RPMI7951 (cell line): ENCODE data around the gene THNSL1. TPM values are rescaled to one million over a fixed set of nuclear protein-coding genes. Genes with fewer than 3 reads are reported as not detected.

Source experiments
- DNase-seq: peaks from one replicate; pipeline ENCODE4 v3.0.0-alpha.2; 2012; ENCODE audit warnings: low read depth
- total RNA-seq: library from RNA; depleted of rRNA; stranded (reverse); fragments of >200 nt; shearing (Covaris generic); gene quantifications from 2 replicates; pipeline ENCODE4 v1.2.3, GENCODE V29; 2014; rRNA removed

The THNSL1 gene
- total RNA-seq, 1 experiment from 2014 or later = 4.8 TPM

DNA sequence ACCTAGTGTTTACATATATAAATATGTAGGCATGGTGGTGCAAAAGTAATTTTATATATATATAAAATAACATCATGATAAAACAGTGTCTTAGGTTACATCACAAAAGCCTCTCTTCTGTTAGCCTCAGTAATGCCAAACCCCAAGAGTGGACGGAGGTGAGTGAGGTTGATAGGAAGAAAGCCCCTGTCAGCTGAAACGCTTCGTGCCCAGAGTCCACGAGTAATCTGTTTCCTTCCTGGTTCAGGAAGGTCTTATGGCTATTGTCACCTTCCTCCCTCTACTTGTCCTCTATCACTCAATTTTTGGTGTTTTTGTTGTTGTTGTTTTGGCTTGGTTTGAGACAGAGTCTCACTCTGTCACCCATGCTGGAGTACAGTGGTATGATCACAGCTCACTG is 41.5 kb downstream of the THNSL1 start:
- no peak for DNase-seq

- peak; percentile 87 for DNase-seq
These were observed 43.6 kb downstream of the THNSL1 start for GRCh38 chr10:25059990-25060389.

DNA sequence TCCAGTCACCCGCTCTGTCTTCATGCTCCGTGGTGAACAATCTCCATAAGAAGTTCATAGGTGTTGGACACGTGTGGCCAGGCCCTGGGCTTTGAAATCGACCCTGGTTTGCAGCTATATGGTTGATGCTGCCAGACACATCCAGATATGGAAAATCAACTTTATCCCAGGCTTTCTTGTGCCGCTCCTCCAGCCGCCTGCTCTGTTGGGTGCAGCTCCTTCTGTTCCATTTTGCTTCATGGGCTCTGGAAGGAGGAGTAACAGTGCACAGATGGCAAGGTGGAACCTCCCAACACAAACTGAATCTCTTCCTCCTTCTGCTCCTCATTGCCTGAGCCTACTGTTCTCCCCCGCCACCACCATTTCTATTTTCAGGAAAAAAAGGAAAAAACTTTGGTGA is 44.7 kb downstream of the THNSL1 start:
- no peak for DNase-seq

- DNase-seq = no peak
These were observed 45.5 kb downstream of the THNSL1 start for GRCh38 chr10:25061711-25062449.

DNA sequence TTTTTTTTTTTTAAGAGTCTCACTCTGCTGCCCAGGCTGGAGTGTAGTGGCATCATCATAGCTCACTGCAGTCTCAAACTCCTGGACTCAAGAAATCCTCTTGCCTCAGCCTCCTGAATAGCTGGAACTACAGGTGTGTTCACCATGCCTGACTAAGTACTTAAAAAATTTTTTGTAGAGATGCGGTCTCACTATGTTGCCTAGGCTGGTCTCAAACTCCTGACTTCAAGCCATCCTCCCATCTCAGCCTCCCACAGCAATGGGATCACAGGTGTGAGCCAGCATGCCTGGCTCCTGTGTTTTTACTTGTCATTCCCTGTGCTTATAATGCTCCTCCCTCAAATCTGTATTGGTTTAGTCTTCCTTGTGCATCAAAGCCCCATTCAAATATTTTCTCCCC is 46.7 kb downstream of the THNSL1 start:
- DNase-seq = no peak

DNA sequence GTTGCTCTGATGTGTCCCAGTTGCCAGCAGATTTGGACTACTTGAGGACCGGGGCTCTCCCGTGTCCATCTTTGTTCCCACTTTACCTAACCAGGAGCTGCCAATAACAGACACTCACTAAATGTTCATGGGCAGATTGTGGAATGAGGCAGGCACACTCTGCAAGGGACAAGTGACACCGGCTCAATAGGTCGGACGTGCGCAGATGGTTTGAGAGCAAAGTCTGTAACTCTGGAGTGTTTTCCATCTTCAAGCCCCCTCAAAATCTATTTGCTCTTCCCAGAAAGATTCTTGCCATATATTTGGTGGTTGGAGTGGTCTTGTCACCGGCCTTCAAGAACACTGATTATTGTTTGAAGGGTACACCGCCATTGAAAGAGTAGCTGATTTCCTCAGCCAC is 47.2 kb downstream of the THNSL1 start:
- no peak for DNase-seq

GRCh38 chr10:25064401-25064800 is 48.0 kb downstream of the THNSL1 start:
- DNase-seq = no peak

GRCh38 chr10:25065761-25066476 is 49.5 kb downstream of the THNSL1 start:
- no peak for DNase-seq

DNA sequence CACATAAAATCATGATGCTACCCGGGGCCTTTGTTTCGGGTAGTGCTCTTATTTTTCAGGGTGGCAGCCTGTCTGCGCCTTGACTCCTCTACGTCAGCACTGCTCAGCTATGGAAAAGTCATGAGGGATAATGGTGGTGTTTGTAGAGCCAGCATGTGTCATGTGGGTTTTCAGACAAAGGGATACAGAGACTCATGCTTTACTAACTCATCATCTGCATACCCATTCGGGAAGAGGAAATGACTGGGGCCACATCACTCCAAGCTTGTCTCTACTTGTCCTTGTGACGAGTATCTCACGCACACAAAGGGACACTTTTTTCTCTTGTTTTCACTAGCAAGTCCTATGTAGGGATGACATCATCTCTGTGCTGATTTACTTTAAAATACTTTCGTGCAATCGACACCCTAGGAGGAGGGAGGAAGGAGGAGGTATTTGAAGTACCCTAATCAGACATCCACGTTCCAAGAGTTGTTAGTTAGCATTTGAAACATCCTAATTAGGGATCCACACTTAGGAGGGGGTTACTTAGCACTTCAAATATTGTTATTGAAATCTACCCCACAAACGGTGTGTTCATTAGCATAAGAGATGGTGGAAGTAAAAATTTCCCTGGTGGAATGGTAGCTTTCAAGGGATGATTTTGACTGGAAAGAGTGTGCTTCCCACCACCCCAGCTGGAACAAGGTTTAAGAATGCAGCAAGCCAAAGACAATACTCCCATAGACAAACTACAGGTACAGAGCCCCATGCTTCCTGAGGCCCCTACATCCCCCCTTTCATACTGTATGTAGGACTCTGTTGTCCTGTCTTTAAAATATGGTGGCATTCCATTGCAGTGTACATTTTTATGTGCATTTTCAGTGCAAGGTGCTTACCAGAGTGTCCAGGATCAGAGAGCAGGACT is 52.0 kb downstream of the THNSL1 start:
- peak; percentile 67 for DNase-seq

DNA sequence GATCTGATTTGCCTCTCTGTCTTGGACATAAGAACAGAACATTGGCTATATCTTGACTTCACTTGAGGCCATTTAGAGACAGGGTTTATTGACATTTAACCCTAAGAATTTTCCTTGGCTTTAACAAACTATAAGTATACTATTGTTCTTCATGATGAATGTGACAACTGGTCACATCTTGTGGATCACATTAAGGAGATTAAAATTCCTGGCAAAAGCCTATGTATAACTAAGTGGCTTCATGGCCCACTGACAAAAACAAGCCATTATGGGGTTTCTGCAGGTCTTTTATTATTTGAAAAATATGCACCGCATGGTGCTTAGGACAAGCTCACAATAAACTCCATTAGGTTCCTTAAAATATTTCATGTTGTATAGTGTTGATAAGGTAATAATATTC is 54.8 kb downstream of the THNSL1 start:
- no peak for DNase-seq

- no peak for DNase-seq
These were observed 56.4 kb downstream of the THNSL1 start for GRCh38 chr10:25072786-25073185.

GRCh38 chr10:25075825-25076224 is 59.4 kb downstream of the THNSL1 start:
- DNase-seq = no peak

Other genes with a start within 250 kb of the THNSL1 start
- gene PRTFDC1, start 64.0 kb upstream of the THNSL1 start, total RNA-seq = not detected in 2 replicates
- gene ENKUR, start 454 bp upstream of the THNSL1 start, total RNA-seq = 0.10 and 0.24 TPM in 2 replicates
- 10.0 and 13.7 TPM in 2 replicates for gene GPR158, start 158.4 kb downstream of the THNSL1 start, total RNA-seq